IMR-90 (cell line): Measurements from ENCODE around the gene IL16. TPM values are rescaled to one million over a fixed set of nuclear protein-coding genes. Genes with fewer than 3 reads are reported as not detected.

ENCODE experiments used
- ATAC-seq: fragments of 200-7000 bp; cut with Tn5 transposase; 2 replicates; pipeline ENCODE4 v1.9.1; 2020; ENCODE audit warnings: low read depth, mild to moderate bottlenecking, moderate library complexity
- BruUV-seq: library from RNA; stranded (reverse); fragments of 400-500 nt; replicated peaks from 2 replicates; lab custom pipeline; 2021; lab: Mats Ljungman, UMichigan
- CTCF ChIA-PET: fragments of 300-600 bp; formaldehyde crosslinking; extraction: SDS; loops from one replicate; lab custom pipeline; 2021; ENCODE audit warnings: antibody characterized with exemption; lab: Yijun Ruan, JAX
- POLR2A ChIA-PET: fragments of 300-600 bp; sonication (Branson Sonifier 250); formaldehyde crosslinking; loops from one replicate; lab custom pipeline; 2022; ENCODE audit warnings: antibody characterized with exemption; ENCODE audit not compliant: unreplicated experiment; lab: Charles Lee
- DNase-seq: peaks from one replicate; pipeline ENCODE4 v3.0.0; 2013
- H2AFZ ChIP-seq: replicated peaks from 2 replicates; pipeline ENCODE3; 2013; ENCODE audit warnings: low read length, mild to moderate bottlenecking; ENCODE audit not compliant: poor library complexity
- H2AK5ac ChIP-seq: 2 replicates; pipeline ENCODE4 v1.6.1; 2013; ENCODE audit warnings: low read depth, low read length, inconsistent platforms
- H2AK9ac ChIP-seq: replicated peaks from 2 replicates; pipeline ENCODE3; 2013; ENCODE audit warnings: mild to moderate bottlenecking, low read depth, low read length, moderate library complexity; ENCODE audit not compliant: poor library complexity
- H2BK120ac ChIP-seq: 2 replicates; pipeline ENCODE4 v1.6.1; 2013; ENCODE audit warnings: low read depth, low read length, inconsistent platforms
- H2BK15ac ChIP-seq: 3 replicates; pipeline ENCODE4 v1.6.1; 2013; ENCODE audit warnings: low read depth, low read length, inconsistent platforms
- H2BK20ac ChIP-seq: 2 replicates; pipeline ENCODE4 v1.6.1; 2013; ENCODE audit warnings: low read depth, mild to moderate bottlenecking, inconsistent platforms, low read length, moderate library complexity
- H2BK5ac ChIP-seq: 2 replicates; pipeline ENCODE4 v1.6.1; 2013; ENCODE audit warnings: mild to moderate bottlenecking, low read depth, low read length, inconsistent platforms; ENCODE audit not compliant: poor library complexity, severe bottlenecking
- H3K14ac ChIP-seq: replicated peaks from 2 replicates; pipeline ENCODE4 v1.6.1; 2013; ENCODE audit warnings: low read depth, low read length, inconsistent platforms
- H3K18ac ChIP-seq: 2 replicates; pipeline ENCODE4 v1.6.1; 2013; ENCODE audit warnings: low read depth, low read length, control low read depth
- H3K23ac ChIP-seq: 2 replicates; pipeline ENCODE4 v1.6.1; 2013; ENCODE audit warnings: low read depth, low read length, inconsistent platforms
- H3K27ac ChIP-seq: 2 replicates; pipeline ENCODE4 v1.5.1; 2013; ENCODE audit warnings: mild to moderate bottlenecking, control low read depth, low read length; ENCODE audit not compliant: insufficient read depth
- H3K27me3 ChIP-seq: 2 replicates; pipeline ENCODE4 v1.6.1; 2013; ENCODE audit warnings: low read length; ENCODE audit not compliant: control insufficient read depth, insufficient read depth
- H3K36me3 ChIP-seq: 2 replicates; pipeline ENCODE4 v1.6.1; 2013; ENCODE audit warnings: low read length, mixed read lengths; ENCODE audit not compliant: control insufficient read depth, insufficient read depth
- H3K4ac ChIP-seq: 2 replicates; pipeline ENCODE4 v1.6.1; 2013; ENCODE audit warnings: low read depth, low read length, inconsistent platforms
- H3K4me1 ChIP-seq: 2 replicates; pipeline ENCODE4 v1.6.1; 2013; ENCODE audit warnings: low read length, mixed read lengths; ENCODE audit not compliant: control insufficient read depth, insufficient read depth
- H3K4me2 ChIP-seq: 2 replicates; pipeline ENCODE4 v1.6.1; 2013; ENCODE audit warnings: low read depth, mild to moderate bottlenecking, control low read depth, low read length, moderate library complexity
- H3K4me3 ChIP-seq: 2 replicates; pipeline ENCODE4 v1.5.1; 2013; ENCODE audit warnings: low read depth, mild to moderate bottlenecking, control low read depth, low read length, moderate library complexity; ENCODE audit not compliant: insufficient read depth
- H3K56ac ChIP-seq: 2 replicates; pipeline ENCODE4 v1.6.1; 2013; ENCODE audit warnings: low read length, inconsistent platforms; ENCODE audit not compliant: insufficient read depth; ENCODE audit errors: extremely low read depth
- H3K79me1 ChIP-seq, 2 experiments: 2 replicates each; pipeline ENCODE4 v1.6.1; 2013; ENCODE audit warnings: low read length in 2 of 2, inconsistent platforms in 1 of 2, low read depth in 1 of 2
- H3K9ac ChIP-seq: 2 replicates; pipeline ENCODE4 v1.6.1; 2013; ENCODE audit warnings: low read depth, low read length, control low read depth
- H3K9me1 ChIP-seq: 2 replicates; pipeline ENCODE4 v1.6.1; 2013; ENCODE audit warnings: low read length, inconsistent platforms; ENCODE audit not compliant: insufficient read depth
- H3K9me3 ChIP-seq: 2 replicates; pipeline ENCODE4 v1.6.1; 2013; ENCODE audit warnings: low read length; ENCODE audit not compliant: control insufficient read depth, insufficient read depth
- H4K20me1 ChIP-seq: 2 replicates; pipeline ENCODE4 v1.6.1; 2013; ENCODE audit warnings: low read length, inconsistent platforms; ENCODE audit not compliant: insufficient read depth
- H4K5ac ChIP-seq: 2 replicates; pipeline ENCODE4 v1.6.1; 2013; ENCODE audit warnings: mild to moderate bottlenecking, low read depth, low read length, control low read depth
- H4K8ac ChIP-seq, 2 experiments: 2 replicates each; pipeline ENCODE4 v1.6.1; 2013; ENCODE audit warnings: low read depth in 2 of 2, low read length in 2 of 2, control low read depth in 1 of 2, inconsistent platforms in 1 of 2
- H4K91ac ChIP-seq: 2 replicates; pipeline ENCODE4 v1.6.1; 2013; ENCODE audit warnings: low read depth, low read length, inconsistent platforms; ENCODE audit not compliant: insufficient read depth
- BHLHE40 ChIP-seq: fragments of 150-350 bp; IDR thresholded peaks from 2 replicates; pipeline ENCODE4 v1.6.1; 2016; ENCODE audit warnings: mild to moderate bottlenecking, low read depth, low read length
- CEBPB ChIP-seq: IDR thresholded peaks from 2 replicates; pipeline ENCODE4 v1.6.1; 2012; ENCODE audit warnings: low read depth, low read length, improper control_type of control experiment
- CHD1 ChIP-seq: IDR thresholded peaks from 2 replicates; pipeline ENCODE4 v1.6.1; 2012; ENCODE audit warnings: low read depth, low read length, improper control_type of control experiment
- CTCF ChIP-seq: conservative IDR thresholded peaks from 2 replicates; pipeline ENCODE4 v1.5.1; 2012; ENCODE audit warnings: mild to moderate bottlenecking, low read depth, low read length, improper control_type of control experiment
- ELK1 ChIP-seq: fragments of 150-350 bp; IDR thresholded peaks from 2 replicates; pipeline ENCODE4 v1.6.1; 2016; ENCODE audit warnings: low read depth, mild to moderate bottlenecking, low read length, moderate library complexity, borderline replicate concordance
- FOS ChIP-seq: fragments of 150-350 bp; IDR thresholded peaks from 2 replicates; pipeline ENCODE4 v1.6.1; 2016; ENCODE audit warnings: low read depth, low read length
- MAFK ChIP-seq: IDR thresholded peaks from 2 replicates; pipeline ENCODE4 v1.6.1; 2012; ENCODE audit warnings: low read depth, low read length, improper control_type of control experiment
- MAZ ChIP-seq: IDR thresholded peaks from 2 replicates; pipeline ENCODE4 v1.6.1; 2012; ENCODE audit warnings: low read depth, mild to moderate bottlenecking, low read length, improper control_type of control experiment, moderate library complexity, borderline replicate concordance
- MXI1 ChIP-seq: IDR thresholded peaks from 2 replicates; pipeline ENCODE4 v1.6.1; 2012; ENCODE audit warnings: low read depth, mild to moderate bottlenecking, low read length, moderate library complexity, borderline replicate concordance
- NFE2L2 ChIP-seq: fragments of 150-350 bp; IDR thresholded peaks from 2 replicates; pipeline ENCODE4 v1.6.1; 2016; ENCODE audit warnings: low read depth, mild to moderate bottlenecking, low read length
- POLR2A ChIP-seq: IDR thresholded peaks from 2 replicates; pipeline ENCODE4 v1.6.1; 2012; ENCODE audit warnings: mild to moderate bottlenecking, low read depth, low read length
- RAD21 ChIP-seq: IDR thresholded peaks from 2 replicates; pipeline ENCODE4 v1.6.1; 2012; ENCODE audit warnings: low read length, improper control_type of control experiment
- RCOR1 ChIP-seq: IDR thresholded peaks from 2 replicates; pipeline ENCODE4 v1.6.1; 2012; ENCODE audit warnings: mild to moderate bottlenecking, low read length, improper control_type of control experiment; ENCODE audit not compliant: insufficient replicate concordance
- RFX5 ChIP-seq: IDR thresholded peaks from 2 replicates; pipeline ENCODE4 v1.8.0; 2012; ENCODE audit warnings: low read depth, mild to moderate bottlenecking, low read length, moderate library complexity
- SMC3 ChIP-seq: fragments of 150-350 bp; IDR thresholded peaks from 2 replicates; pipeline ENCODE4 v1.6.1; 2016; ENCODE audit warnings: low read depth, mild to moderate bottlenecking, antibody characterized with exemption, low read length, moderate library complexity
- USF2 ChIP-seq: fragments of 150-350 bp; IDR thresholded peaks from 2 replicates; pipeline ENCODE4 v1.6.1; 2017; ENCODE audit warnings: mild to moderate bottlenecking, antibody characterized with exemption, low read length, low read depth
- WGBS, 2 experiments: methylation state at CpG; one replicate each; pipeline versions ENCODE4 v1.1.5 to v1.1.7; 2013; ENCODE audit warnings: missing lambda C conversion rate in 2 of 2; ENCODE audit not compliant: insufficient read length in 1 of 2; ENCODE audit errors: extremely low coverage in 2 of 2; 5-methylcytosine and 5-hydroxymethylcytosine counted together
- dilution Hi-C: fragments of 300-500 bp; cut with HindIII; formaldehyde crosslinking; loops from one replicate; pipeline ENCODE4 v1.14.3; 2018; ENCODE audit warnings: low sequenced_read_pairs; ENCODE audit not compliant: unreplicated experiment
- in situ Hi-C: fragments of 300-500 bp; cut with MboI; formaldehyde crosslinking; loops from 3 replicates; pipeline ENCODE4 v1.14.3; 2019; ENCODE audit warnings: low sequenced_read_pairs, inconsistent platforms, mixed read lengths
- intact Hi-C: fragments of 100-400 bp; cut with micrococcal nuclease; formaldehyde crosslinking; loops from 2 replicates; pipeline ENCODE4 v1.10.0; 2022
- polyA plus RNA-seq, 3 experiments: library from polyadenylated mRNA; depleted of rRNA; stranded (reverse); fragments of >200 nt; gene quantifications; 2 replicates each; pipeline ENCODE4 v1.2.3, GENCODE V29; 2012; ENCODE audit warnings: low replicate concordance in 1 of 3
- total RNA-seq: library from RNA; depleted of rRNA; stranded (reverse); fragments of >200 nt; gene quantifications from 2 replicates; pipeline ENCODE4 v1.2.3, GENCODE V29; 2012

Gene IL16
- total and polyA plus RNA-seq, 2 of the 4 experiments (the other 2 are of a cell fraction) = 0.18 to 0.27 TPM

- no peak overlapping the region for H3K27ac ChIP-seq
- H3K14ac ChIP-seq = no peak overlapping the region
- no peak overlapping the region for H3K4me2 ChIP-seq
- ATAC-seq (no peak), DNase-seq (no peak)
- no peak overlapping the region for H2BK20ac ChIP-seq
- no peak overlapping the region for H2AK5ac ChIP-seq
- H3K23ac ChIP-seq = no peak overlapping the region
- no peak overlapping the region for H2AK9ac ChIP-seq
- ChIA-PET CTCF (no interaction called here), POLR2A (no interaction called here)
- no peak overlapping the region for H2AFZ ChIP-seq
- H3K9ac ChIP-seq = no peak overlapping the region
- H4K20me1 ChIP-seq = no peaks in the 10 kb centered on the region
- H3K18ac ChIP-seq = no peak overlapping the region
- no peak overlapping the region for H4K91ac ChIP-seq
- H3K4ac ChIP-seq = no peak overlapping the region
- in situ Hi-C loops (loop anchor here (10.0 kb wide), 1 partner anchor 53 kb away; no protein-coding TSS in a partner anchor), dilution Hi-C loops (no loop called here), intact Hi-C loops (loop anchor here (5.0 kb wide), 1 partner anchor 41 kb away; no protein-coding TSS in a partner anchor)
- TF ChIP-seq MAZ (no peak), RCOR1 (no peak), CHD1 (no peak), CTCF (no peak), NFE2L2 (no peak), RAD21 (no peak), RFX5 (no peak), POLR2A (no peak), MAFK (no peak), CEBPB (no peak), MXI1 (no peak), FOS (no peak), USF2 (no peak), SMC3 (no peak), ELK1 (no peak), BHLHE40 (no peak)
- H4K8ac ChIP-seq = no peak overlapping the region
- H3K4me1 ChIP-seq = peaks cover 9% of the 10 kb centered on the region
- no peak overlapping the region for H4K5ac ChIP-seq
- no peak overlapping the region for H2BK15ac ChIP-seq
- WGBS, 2 experiments = no CpG with 5 or more reads among the region's 4 CpGs
- H3K9me1 ChIP-seq = peaks cover 7% of the 10 kb centered on the region; the same call in 1 of the 2 replicates
- BruUV-seq = no TSS peak
- H3K4me3 ChIP-seq = no peak overlapping the region
- no peak overlapping the region for H2BK5ac ChIP-seq
- H3K79me1 ChIP-seq = no peaks in the 10 kb centered on the region
- H3K56ac ChIP-seq = no peak overlapping the region
- no peaks in the 10 kb centered on the region for H3K36me3 ChIP-seq
- no peaks in the 10 kb centered on the region for H3K9me3 ChIP-seq
- no peak overlapping the region for H2BK120ac ChIP-seq
- H3K27me3 ChIP-seq = no peaks in the 10 kb centered on the region; the same call in 1 of the 2 replicates
These were observed 144.7 kb downstream of the IL16 start for GRCh38 chr15:81341351-81341750.
